Measurements from ENCODE around the gene UVRAG.

The UVRAG gene

DNA sequence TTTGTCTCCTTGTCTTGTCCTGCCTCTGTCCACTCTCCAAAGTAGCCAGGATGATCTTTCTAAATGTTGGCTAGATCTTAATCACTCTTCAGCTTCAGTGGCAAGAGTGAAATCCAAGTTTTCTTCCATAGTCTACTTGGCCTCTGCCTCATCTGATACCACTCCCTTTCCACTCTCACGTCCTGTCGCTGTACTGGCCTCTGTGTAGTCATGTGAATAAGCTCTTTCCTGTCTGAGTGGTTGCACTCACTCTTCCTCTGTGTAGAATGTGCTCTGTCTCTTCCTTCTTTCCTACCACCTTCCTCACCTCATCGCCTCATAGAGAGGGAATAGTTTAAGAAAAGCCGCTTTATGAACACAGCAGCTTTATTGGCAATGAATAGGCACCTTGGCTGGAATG is 304.8 kb downstream of the UVRAG start:
- DNase-seq (ENCODE audit: low spot score), result no peak

DNA sequence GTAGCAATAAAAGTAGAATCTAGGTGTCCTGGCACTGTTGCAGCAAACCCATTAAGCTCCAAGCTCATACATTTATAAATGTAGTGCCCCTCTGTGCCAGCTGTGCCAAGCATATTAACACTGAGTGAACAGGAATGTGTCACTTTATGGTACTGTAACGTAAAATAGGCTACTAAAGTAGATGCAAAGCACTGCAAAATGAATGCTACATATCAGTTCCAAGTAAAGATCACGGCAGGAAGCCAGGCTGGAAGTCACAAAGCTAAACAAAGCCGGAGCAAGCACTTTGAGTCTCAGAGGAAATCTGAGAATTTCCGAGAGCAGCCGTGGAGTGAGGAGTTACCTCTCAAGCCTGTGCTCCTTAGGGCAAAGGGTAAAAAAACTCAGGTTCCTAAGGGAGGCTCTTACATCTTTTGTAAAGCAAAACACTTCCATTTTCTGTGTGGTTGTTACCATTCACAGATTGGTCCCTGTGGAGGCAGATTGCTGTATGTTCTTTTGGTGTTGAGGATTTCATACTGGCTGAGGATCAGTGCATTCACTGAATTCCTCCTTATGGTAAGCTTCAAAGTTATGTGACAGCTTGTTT is 305.6 kb downstream of the UVRAG start:
- no peak for DNase-seq (ENCODE audit: low spot score)

- peak; percentile 29 for DNase-seq (ENCODE audit: low spot score)
Measured at GRCh38 chr11:76123248-76123647, 308.2 kb downstream of the UVRAG start.

DNA sequence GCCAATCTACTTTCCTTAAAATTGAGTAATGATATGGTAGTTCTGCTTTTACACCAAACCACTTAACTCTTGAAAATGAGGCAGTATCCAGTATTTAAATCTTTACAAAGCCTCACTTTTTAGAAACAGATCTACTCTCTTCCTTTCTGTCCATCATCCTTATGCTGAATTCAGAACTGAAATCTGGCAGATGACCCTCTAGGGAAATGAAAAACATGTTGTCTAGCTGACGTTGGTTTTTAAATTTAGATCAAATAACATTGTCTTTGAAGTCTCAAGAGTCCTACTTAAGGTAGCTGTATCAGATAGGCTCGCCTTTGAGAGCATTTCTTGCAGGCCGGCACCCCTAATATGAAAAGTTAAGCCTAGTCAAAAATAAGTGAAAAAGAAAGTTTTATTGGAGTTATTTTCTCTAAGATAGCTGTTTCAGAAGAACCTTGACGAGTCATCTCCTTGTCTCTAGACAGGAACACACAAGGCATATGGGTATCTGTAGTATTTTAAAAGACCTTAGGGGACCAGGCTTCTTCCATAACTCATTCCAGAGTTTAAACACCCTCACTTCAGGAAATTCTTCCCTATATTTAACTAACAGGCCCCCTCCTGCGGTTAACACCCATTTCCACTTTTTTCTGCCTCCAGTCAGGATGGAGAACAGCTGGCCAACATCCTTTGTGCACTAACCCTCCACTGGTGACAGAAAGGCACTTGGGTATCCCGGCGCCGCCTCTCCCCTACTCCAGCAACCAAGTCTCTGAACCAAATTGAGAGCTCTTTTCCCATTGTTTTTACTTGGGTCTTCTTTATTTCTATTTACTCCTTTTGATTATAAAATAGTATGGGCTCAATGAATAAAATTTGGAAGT is 310.1 kb downstream of the UVRAG start:
- no peak for DNase-seq (ENCODE audit: low spot score)

DNA sequence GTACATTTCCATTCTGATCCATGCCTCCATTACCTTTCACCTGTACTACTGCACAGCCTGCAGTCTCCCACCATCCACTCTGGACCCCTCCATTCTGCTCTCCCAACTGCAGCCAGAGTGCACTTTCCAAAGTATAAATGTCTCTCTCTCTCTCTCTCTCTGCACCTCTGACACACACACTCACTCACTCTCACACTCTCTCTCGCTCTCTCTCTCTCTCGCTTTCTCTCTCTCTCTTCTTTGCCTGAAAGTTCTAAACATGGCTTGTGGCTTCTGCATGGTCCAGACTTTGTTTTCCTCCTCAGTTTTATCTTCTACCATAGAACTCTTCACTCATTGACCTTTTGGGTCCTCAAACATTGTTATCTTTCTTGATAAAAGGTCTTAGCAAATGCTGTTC is 314.7 kb downstream of the UVRAG start:
- no peak for DNase-seq (ENCODE audit: low spot score)

DNA sequence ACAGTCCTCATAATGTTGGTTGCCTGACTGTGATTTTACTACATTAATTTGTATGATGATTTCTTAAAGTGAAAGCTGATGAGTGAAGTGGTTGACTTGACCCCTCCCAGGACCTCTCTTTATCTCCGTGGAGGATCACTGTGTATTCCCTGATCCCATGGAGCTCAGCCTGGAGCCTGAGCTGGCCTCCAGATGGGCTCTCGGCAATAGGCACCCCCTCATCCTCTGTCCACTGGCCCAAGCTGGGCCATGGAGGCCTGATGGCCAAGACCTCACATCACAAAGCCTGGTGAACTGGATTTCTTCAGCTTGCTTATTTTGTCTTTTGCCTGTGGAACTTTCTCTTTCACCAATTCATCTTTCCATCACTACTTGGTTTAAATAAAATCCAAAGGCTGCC is 316.1 kb downstream of the UVRAG start:
- DNase-seq (ENCODE audit: low spot score), result no peak

DNA sequence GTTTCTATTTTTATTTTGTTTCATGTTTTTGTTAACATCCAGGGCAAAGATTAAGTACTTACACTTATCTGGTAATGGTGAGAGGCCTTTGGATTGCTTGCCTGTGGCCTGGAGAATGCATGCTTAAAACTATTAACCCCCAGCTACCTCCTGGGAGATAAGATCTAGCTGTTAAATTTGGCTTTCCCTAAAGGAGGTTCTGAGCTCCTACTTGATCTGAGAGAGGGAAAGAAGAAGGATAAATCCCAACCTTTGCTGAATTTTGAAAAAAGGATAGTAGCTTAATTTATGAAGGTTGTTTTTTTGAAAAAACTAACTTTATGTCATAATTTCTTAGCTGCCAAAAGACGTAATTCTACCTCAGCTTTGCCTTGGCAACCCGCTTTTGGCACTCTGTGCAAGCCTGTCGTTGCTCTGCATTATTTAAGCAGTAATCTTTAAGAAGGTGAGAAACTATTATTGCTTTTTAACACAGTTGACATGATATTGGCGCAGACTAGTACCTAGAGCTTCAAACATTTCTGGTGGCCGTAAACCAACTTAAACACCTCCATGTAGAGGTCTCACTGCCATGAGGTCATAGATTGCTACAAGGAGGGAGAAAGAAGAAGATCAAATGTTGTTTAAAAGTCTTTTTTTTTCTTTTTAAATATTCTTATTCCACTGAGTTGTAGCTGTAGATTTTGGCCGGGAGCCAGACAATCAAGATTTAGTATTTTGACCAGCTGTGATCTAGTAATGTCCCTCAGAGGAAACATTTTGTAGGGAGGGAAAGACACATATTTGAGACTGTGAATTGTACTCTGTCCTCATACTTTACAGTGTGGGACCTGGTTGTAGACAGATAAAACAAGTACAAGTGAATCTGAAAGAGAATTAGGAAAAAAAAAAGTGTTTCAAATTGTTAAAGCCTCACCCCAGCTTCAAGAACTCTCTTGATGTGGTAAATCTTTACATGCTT is 316.9 kb downstream of the UVRAG start:
- DNase-seq (ENCODE audit: low spot score), result no peak

DNA sequence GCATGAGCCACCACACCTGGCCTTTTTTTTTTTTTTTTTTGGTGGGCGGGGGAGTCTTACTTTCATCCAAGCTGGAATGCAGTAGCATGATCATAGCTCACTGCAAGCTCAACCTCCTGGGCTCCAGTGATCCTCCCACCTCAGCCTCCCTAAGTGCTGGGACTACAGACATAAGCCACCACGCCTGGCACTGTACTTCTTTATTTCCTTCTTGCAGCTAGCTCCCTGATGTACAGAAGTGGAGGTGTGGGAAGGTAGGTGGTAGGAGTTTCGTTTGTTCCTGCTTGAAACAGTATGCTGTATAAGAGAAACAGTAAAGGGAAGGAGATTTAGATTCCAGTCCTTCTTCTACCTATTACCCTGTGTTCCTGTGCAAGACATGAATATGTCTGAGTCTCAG is 319.2 kb downstream of the UVRAG start:
- DNase-seq (ENCODE audit: low spot score), result no peak

GRCh38 chr11:76135491-76135890 is 320.5 kb downstream of the UVRAG start:
- peak; percentile 55 for DNase-seq (ENCODE audit: low spot score)

DNA sequence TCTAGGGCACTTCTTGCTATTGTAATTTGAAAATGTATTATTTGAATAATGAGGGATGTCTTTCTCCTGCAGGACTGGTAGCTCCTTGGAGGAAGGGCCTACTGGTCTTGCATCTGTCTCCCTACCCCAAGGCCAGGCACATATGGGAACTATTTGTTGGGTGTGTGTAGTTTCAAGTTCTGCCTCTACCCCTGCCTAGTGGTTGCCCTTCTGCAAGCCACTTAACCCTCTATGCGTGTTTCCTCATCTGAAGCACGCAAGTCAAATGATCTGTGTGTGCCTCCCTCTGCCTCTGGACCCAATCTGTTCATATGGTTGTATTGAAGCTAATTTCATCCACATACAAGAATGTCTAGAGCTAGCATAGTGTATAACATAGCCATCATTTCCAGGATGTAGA is 324.3 kb downstream of the UVRAG start:
- DNase-seq (ENCODE audit: low spot score), result no peak

DNA sequence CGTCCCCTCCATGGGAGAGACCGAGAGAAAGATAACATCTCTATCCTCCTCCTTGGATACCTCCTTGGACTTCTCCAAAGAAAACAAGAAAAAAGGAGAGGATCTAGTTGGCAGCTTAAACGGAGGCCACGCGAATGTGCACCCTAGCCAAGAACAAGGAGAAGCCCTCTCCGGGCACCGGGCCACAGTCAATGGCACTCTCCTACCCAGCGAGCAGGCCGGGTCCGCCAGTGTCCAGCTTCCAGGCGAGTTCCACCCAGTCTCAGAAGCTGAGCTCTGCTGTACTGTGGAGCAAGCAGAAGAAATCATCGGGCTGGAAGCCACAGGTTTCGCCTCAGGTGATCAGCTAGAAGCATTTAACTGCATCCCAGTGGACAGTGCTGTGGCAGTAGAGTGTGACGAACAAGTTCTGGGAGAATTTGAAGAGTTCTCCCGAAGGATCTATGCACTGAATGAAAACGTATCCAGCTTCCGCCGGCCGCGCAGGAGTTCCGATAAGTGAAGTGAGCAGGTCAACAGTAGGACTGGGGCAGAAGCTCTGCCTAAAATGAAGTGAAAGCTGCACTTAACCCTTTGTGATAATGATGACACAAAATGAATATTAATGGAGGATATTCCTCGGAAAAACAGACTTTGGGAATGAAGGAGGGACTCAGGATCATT is 326.0 kb downstream of the UVRAG start:
- DNase-seq (ENCODE audit: low spot score), result no peak

GRCh38 chr11:76141901-76142588 is 327.0 kb downstream of the UVRAG start:
- no peak for DNase-seq (ENCODE audit: low spot score)

GRCh38 chr11:76143274-76143673 is 328.3 kb downstream of the UVRAG start:
- DNase-seq (ENCODE audit: low spot score), result no peak

DNA sequence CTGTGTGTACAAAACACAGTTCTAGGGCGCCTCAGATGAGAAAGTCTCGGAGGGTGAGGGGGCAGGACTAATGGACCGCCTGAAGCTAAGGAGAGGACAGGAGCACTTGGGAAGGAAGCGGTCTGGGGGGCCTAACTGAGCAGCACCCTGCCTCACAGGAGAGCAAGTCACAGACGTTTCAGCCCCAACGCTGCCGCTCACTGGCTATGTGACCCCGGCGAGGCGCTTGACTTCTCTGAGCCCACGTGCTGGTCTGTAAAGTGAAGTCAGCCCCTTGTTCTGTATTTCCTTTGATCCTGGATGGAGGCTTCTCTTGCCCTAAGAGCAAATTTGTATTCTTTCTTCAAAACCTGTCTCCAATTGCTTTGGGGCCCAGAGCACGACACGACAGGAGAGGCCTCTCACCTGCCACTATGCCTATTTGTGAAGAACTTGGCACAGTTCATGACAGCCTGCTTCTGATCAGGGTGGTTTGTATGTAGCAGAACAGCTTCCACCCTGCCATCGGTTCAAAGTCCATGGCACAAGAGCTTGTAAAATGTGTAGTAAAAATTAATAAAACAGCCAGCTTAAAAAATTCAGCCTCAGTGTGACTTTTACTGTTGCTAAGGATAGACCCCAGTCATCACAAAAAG is 332.2 kb downstream of the UVRAG start:
- DNase-seq (ENCODE audit: low spot score), result no peak

DNA sequence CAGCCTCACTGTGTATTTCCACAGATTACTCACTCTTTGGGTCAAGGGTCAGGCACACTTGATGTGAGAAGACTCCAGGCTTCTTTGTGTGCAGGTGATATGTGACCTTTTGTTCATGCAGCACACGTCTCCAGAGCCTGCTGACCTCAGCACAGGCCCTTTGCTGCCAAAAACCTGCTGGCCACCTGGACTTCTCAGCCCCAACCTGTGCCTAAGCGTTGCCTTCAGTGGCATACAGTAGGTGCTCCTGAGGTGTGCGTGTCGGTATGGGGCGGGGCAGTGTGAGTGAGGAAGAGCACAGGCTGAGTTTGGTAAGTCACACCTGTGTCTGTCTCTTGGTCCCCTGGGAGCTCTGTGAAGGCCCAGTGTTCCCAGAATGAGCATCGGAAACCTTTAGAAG is 333.2 kb downstream of the UVRAG start:
- DNase-seq (ENCODE audit: low spot score), result no peak

DNA sequence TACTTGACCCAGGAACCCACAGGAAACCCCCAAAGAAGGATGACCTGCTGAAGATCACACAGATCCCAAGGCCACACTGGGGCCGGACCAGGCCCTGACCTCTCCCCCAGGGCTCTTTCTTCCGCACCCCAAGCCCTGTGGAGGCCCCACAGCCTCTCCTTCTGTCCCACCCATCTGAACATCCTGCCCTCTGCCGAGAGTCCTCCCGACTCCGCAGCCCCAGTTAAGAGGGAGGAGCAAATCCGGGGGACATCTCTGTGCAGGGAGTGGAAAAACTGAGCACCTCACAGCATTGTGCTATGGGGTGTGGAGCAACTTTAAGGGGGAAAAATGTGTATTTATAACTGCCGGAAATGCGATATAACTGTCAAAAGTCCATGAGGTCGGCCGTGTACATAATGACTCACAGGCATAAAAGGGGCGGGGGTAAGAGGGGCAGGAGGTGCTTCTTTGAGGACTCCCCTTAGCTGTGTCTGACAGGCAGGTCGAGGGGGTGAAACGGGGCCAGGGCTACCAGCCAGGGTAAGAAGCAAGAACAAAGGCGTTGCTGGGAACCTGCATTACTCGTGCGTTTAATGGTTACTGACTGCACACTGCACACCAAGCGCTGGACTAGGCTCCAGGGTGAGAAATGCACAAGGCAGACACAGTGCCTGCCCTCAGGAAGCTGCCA is 334.1 kb downstream of the UVRAG start:
- no peak for DNase-seq (ENCODE audit: low spot score)

DNA sequence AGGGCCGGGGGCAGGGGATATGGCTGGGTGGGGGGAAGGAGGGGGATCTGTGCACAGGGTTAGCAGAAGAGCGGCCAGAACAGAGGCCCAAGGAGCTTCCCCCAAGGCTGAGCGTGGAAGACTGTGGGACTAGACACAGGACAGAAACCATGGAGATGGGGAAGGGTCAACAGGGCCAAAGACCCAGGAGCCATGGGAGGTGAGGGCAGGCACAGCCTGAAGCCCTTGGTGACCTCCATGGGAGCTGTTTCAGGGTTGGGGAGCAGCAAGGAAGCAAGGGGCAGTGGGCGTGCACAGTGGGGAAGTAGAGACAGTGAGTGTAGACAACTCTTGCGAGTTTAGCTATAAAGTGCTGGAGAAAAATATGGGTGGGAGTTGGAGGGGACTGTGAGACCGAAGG is 334.7 kb downstream of the UVRAG start:
- no peak for DNase-seq (ENCODE audit: low spot score)

- no peak for DNase-seq (ENCODE audit: low spot score)
Measured at GRCh38 chr11:76150141-76150540, 335.1 kb downstream of the UVRAG start.

- no peak for DNase-seq (ENCODE audit: low spot score)
Measured at GRCh38 chr11:76151556-76152085, 336.6 kb downstream of the UVRAG start.

DNA sequence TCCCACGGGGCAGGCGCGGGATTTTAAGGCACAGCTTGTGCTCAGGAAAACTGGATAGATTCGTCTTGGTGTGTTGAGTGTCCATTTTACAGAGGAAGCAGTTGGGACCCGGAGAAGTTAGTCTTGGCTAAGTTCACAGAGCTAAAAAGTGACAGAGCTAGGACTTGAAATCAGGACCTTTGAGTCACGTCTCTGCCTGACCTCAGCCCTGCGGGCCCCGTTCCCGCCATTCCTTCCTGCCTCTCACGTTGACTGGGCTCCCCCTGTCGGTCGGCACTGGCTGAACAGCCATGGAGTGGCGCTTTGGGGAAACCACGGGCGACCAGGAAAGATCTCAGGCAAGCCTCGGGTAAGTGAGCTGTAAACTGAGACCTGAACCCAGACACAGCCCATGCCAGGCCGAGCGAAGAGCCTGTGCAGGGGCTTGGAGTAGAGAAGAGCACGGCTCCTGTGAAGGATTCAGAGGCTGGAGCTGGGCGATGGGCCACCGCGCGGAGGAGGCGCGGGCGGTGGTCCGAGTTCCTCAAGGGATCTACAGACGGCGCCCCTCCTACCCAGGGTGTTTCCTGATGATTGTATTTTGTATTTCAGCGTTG is 337.2 kb downstream of the UVRAG start:
- DNase-seq (ENCODE audit: low spot score), result peak; percentile 75

Data from AG08395 (cell line).